NCI-H2029 treated with DMSO at 0.1 percent for 48 hours (cell line): ENCODE measurements around the gene COL25A1.

ENCODE experiments used
- DNase-seq: peaks from one replicate; lab custom pipeline; 2025; lab: John Stamatoyannopoulos, UW

Gene COL25A1

DNA sequence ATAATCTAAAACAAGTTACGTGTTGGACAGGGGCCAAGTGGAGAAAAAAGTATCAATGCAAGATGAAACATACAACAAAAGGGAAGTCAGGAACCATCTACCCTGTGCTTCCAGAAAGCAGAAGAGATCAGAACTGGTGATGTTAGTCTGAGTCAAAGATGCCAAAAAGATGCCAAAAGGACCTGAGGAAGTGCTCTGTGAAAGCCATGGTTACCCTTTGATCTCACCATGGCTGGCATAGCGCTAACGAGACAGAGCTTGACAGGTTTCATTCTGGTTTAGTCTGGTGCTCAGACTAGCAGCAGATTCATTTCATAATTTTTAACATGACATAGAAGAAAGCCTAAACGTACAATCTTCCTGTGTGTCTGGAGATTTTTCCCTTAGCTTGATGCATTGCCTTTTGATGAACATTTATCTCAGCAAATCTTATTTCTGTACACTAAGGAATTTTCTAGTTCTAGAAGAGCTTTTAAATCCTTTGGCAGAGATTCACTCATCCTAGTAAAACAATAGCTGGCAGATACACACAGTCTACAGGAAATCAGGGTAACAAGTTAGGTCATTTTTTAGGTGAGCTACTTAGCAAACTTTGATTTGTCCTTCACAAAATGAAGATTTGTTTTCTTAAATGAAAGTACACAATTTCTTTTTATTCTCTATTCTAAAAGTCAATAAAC, 87.7 kb downstream of the COL25A1 start:
- DNase-seq, result no peak

DNA sequence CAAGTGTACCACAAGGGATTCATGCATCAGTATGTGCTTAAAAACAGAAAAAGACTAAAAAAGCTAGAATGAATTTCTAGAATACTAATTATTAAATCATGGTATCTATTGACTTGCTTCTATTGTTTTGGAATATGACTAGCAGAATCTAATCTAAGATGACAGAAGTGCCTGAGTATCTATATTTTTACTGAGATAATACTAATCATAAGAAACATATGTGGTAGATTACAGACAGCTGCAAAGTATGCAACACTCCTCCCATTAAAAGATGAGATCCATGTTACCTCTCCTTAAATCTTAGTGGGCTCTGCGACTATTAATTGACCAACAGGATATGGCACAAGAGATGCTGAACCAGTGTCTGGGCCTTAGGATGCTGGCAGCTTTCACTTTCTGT, 89.4 kb downstream of the COL25A1 start:
- DNase-seq, result no peak

DNA sequence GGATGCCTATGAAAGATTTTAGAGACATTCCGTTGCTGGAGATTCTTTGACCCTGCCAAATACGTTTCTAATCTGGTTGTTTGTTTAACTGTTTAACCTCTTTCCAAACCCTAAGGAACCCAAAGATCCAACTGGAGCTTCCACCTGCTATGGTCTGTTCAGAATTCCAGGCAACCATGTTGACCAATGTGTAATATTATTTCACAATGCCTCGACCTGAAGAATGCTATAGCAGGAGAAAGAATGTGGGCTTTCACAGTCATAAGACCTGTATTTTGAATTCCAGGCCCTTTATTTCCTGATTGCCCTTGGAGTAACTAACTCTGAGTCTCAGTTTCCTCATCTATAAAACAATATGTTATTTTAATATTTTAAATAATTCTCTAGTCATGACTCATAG, 90.8 kb downstream of the COL25A1 start:
- DNase-seq, result no peak

DNA sequence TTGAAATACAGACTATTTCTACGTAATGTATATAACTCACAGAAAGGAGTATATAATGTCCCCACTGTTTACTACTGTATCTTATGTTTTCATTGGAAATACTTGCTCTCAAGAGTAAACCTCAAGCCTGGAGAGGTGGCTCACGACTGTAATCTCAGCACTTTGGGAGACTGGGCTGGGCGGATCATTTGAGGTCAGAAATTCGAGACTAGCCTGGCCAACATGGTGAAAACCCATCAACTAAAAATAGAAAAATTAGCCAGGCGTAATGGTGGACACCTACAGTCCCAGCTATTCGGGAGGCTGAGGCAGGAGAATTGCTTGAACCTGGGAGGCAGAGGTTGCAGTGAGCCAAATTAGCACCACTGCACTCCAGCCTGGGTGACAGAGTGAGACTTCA, 92.8 kb downstream of the COL25A1 start:
- no peak for DNase-seq

DNA sequence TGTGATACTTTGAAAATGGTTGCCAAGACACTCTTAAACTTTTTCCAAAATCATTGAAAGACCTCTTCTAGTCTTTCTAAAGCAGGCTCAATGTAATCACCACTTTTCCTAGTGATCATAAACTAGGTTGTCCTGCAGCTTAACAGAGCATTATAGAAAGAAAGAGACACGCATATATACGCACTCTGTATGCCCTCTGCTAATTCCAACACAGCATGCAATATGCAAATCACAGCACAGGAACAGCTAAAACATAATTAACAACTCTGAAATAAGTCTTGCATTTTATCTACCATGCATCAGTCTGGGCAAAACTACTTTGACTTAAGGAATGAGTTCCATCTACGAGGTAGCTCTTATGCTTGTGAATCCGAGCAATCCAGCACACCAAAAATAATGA, 94.6 kb downstream of the COL25A1 start:
- no peak for DNase-seq

DNA sequence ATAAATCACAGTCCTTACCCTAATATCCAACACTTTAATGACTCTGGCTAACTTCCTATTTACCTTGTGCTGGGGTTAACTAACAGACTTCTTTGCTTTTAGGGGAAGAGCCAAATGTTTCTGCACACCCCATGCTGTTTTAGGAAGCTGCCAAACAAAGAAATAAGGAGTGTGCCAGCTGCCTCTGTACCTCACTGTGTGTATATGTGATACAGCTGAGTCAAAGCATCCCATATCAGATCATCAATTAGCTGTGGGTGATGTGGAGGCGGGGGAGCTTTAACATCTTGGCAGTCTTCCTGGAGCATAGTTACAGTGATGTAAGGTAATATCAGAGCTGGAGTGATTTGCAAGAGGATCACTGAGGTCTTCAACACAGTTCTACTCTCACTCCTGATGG, 95.4 kb downstream of the COL25A1 start:
- DNase-seq, result no peak

DNA sequence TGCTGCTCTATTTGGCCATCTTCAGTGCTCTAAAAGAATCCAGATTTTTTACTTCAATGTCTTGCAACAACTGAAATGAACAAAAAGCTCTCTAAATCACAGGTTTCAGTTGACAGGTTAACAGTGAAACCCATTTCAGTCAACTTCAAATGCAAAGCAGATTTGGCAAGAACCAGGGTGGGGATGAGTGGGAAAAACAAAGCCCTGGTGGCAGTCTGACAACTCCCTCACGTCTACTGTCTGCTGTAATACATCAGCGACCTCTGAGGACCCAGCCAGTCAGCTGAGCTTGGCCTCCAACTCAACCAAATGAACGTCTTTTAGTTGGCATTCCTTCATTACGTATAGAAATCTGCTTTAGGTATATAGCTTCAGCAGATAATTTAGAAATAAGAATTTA, 95.8 kb downstream of the COL25A1 start:
- no peak for DNase-seq

DNA sequence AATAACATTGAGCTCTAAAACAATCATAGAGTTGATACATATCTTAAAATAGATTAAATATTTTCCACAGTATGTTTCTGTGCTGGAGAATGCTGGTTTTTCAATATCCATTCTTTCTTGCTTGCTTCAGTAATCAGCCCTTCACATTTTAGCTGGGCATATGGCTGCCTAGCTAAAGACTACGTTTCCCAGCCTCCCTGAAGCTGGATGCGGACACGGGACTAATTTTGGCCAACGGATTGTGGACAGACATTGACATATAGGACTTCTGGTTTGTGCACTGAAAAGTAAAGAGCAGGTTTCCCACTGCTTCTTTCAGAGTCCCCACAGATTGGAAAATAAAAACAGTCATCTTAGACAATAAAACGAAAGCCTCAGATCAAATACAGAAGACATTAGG, 97.3 kb downstream of the COL25A1 start:
- no peak for DNase-seq

DNA sequence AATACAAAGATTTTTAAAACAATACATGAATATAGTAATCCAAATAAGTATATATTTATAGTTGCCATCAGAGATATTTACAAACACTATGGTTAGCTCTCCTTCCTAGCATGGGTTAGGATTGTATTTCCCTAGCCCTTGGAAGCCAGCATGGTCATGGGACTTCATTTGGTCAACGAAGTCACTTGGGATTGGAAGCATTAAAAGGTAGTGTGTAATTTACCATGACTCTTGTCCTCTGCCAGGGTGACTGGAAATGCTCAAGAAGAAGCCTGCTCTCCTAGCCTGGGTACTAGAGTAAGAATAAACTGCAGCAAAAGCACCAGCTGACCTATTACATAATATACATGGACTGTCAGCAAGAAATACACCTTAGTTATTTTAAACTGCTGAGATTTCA, 102.9 kb downstream of the COL25A1 start:
- no peak for DNase-seq

DNA sequence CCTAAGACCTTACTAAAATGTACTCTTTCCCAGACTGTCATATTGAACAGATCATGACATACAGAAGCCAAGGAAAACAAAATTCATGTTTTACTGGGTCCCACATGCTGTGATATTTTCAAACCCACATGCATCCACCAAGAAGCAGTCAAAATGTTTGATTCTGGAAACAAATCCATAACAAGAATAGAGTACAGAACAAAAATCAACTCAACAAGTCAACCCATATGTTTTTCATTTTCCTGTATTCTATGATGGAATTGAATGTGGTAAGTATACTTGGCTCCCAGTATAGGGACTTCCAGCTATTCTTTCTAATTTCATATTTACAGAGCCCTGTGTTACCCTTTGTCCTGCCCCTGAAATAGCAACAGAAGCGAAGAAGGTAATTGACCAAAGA, 106.8 kb downstream of the COL25A1 start:
- DNase-seq, result no peak

DNA sequence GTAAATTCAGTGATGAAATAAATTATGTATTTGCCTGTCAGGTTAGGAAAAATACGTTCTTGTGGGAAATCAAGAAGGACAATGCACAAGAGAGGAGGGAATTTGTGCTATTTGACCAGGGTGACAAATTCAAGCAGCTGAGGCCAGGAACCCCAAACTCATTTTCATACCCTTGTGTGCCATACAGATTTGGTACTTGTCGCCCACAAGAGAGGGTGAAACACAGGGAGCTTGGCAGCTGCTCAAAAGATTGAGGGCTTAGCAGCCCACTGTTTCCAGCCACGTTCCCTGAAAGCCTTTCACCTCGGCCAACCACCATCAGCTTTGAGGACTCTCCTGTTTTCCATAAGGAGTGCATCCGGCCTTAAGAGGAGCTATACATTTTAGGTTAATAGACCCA, 111.2 kb downstream of the COL25A1 start:
- no peak for DNase-seq

DNA sequence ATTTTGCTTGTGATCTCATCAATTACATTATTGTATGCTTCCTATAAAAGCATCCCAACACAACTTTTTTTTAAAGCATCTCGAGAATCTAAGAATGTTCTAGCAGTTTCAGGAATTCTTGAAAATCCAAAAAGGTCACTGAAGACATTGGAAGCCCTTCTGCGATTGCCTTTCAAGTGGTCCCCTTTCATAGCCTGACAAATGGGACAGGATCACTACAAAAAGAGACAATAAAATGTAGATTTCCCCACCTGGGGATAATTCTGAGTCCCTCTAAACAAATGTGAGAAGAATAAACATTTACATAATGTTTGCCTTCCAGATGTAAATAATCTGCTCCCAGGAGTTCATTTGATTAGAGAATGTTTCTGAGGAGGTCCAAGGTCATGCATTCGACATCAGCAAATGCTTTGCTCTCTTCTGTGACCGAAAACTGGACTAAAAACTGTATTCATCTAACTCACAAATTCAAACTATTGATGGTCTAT, 116.0 kb downstream of the COL25A1 start:
- DNase-seq, result no peak

DNA sequence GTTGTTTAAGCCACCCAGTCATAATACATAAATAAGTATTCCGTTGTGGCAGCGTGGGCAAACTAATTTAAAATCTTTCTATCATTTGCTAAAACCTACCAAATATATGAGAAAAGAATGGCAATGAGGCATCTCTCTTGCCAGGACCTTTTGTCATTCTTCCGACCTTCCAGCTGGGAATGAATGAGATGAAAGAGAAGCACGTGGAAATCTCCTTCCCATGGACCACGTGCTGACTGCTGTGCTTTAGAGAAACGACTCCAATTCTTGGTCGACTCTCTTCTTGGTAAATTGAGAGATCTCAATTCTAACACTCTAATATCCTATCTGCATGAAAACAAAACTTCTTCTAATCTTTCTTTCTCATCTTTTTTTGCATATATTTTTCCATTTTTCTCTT, 116.5 kb downstream of the COL25A1 start:
- no peak for DNase-seq

DNA sequence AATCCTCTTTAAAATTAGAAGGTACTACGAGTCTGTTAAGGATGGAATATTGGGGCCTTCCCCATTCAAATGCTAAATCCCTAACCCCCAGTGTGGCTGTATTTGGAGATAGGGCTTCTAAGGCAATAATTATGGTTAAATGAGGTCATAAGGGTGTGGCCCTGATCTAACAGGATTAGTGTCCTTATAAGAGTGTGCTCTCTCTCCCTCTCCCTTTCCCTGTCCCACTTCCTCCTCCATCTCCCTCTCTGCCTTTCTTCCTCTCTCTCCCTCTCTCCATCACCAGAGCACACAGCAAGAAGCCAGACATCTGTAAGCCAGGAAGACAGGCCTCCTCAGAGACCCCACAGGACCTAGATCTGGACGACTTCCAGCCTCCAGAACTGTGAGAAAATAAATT, 116.9 kb downstream of the COL25A1 start:
- DNase-seq, result no peak

DNA sequence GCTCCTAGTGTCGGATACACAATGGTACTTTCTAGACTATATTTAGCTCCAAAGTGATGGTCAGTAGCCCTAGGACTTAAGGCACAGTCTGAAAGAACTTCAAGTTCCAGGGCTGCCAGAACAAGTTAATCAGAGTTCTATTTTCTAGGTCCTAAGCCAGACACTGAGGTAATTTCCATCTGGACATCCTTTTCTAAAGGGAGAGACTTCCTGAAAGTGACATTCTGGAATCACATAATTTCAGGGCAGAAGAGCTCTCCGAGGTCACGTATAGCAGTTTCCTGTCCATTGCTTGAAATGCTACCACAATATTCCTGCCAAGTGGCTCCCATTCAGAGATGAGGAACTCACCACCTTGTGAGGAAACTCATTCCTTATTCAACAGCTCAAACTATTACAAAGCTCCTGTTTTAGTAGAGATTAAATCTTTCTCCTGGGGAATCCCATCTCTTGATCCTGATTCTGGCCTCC, 117.9 kb downstream of the COL25A1 start:
- no peak for DNase-seq

DNA sequence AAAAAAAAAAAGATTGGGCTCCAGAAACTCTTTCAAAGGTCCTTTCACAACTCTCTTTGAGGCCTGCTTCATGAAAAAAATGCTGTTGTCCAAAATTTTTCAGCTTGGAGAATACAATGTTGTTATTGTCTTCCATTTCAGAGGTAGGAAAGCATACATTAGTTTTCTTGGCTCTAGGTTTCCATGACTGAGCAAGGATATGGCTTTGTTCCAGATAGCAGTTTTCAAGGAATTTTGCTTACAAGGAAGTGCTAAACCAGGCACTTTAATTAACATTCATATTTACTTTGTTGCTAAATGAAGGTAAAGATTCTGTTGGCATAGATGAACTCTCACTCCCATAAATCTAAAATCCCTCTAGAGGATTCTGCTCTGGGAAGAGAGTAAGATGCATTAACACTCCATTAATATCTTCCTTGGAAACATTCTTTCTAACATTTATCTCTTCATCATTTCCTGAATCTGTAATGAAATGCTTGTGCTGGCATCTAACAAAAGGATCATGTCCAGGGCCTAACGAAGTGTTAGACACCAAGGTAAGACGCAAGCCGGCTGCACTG, 118.4 kb downstream of the COL25A1 start:
- DNase-seq, result no peak

DNA sequence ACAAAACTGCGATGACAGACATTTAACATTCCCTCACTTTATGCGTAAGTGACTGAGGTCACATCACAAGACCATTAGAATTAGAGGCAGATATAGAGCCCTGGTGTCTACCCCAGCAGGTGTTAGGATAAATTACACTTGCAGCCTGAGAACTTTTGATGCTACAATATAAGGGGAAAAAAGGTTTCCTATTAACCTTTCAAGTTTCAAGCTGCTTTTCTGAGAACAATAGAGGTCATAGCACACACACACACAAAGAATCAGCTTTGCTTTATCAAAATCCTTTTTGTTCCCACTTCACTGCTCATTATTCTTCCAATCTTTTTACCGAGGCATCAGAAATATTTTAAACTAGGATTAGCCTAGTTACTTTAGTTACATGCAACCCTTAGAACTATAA, 119.8 kb downstream of the COL25A1 start:
- no peak for DNase-seq

DNA sequence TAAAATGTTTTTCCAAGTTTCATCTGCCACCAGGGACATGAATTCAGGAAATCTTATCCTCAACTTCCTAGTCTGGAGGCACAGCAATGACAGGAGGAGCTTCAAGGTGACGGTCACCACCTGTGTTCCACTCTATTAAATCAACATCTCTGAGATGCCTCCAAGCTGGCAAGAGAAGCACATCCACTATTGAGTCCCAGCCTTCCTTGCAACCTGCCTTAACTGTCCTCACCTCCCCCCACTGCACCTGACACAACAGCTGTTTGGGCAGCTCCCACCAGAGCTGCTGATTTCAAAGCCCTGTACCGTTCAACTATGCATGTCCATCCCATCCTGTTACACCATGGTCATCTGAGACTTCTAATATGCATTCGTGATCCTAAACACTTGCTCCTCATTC, 123.4 kb downstream of the COL25A1 start:
- DNase-seq, result no peak

DNA sequence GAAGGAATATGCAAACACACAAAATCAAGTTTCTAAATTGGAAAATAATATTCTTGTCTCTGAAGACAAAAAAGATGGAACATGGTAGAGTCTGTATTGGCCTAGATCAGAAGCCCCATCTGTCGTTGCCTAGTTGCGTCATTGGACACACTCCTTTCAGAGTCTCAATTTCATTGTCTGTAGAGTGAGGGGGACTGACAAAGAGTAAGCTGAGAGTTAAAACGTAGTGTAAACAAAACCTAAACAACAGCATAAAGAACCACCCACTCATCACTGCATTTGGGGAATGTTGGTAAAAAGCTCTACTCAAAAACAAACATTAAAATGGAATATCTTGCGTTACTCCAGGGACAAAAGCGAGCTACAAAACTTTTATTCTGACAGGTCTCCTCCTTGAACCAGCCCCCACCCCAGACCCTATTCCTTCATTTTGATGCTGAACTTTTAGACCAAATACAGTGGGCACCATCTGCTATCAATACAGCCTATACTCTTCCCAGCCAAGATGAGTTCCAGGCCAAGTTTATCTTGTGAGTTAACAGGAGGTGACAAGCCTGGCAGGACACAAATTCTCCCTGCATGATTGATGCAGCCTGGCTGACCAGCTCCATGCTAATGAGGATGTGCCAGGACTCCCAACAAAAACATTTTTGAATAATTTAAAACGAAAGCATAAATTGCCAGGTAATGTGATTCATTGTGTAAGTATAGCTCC, 125.2 kb downstream of the COL25A1 start:
- DNase-seq, result no peak

DNA sequence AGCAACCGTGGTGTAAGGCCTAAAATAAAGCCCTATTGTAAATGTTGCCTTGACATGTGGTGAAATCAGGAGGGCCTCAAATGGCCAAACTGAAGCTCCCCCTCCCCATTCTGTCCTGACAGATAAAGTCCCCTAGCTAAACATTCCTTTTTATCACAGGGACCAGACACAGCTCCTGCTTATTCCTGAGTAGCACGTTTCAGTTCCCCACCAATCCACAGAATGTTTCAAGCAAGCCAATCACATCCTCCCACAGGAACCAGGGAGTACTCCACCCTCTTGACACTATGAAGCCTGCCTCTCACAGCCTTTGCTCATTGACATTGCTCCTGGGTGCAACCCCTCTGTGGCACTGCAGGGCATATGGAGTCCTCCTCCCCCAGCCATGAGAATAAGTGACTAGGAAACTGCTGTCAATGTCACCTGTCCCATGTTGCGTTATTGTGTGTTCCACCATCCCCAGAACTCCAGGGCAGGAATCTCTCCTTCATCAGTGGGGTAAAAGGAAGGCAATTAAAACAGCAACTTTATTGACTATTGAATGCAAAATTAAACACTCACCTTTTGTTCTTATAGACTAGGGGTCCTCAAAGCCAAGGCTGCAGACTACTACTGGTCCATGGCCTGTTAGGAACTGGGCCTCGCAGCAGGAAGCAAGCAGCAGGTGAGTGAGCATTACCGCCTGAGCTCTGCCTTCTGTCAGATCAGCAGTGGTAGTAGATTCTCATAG, 128.1 kb downstream of the COL25A1 start:
- DNase-seq, result no peak

DNA sequence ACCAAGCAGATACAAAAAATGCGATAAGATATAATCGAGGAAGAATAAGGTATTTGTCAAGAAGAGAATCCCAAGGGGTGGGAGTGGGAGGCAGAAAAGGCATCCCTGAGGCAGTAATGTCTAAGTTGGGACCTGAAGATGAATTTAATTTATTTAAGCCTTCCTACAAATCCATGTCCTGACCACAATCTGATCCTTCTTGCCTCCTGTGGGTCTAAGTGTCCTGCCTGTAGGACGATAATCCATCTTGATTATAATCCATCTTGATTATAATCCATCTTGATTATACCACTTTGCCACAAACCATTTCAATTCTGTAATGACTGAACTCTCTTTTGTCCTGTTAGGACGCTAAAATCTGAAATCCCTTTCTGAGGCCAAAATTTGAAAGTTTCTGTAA, 130.2 kb downstream of the COL25A1 start:
- no peak for DNase-seq

DNA sequence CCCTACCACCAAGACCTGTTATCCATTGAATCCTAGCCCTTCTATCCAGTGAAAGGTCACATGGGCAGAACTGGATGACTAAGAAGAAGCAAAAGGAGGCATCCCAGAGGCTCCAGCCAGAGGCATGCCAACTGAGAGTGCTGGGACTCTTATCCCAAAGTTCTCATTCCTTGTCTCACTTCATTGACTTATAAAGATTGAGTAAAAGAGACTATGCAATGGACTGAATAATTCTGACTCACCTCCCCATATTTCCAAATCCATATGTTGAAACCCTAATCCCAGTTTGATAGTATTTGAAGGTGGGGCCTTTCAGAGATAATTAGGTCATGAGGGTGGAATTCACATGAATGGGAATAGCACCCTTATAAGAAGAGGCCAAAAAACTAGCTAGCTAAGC, 131.4 kb downstream of the COL25A1 start:
- no peak for DNase-seq

DNA sequence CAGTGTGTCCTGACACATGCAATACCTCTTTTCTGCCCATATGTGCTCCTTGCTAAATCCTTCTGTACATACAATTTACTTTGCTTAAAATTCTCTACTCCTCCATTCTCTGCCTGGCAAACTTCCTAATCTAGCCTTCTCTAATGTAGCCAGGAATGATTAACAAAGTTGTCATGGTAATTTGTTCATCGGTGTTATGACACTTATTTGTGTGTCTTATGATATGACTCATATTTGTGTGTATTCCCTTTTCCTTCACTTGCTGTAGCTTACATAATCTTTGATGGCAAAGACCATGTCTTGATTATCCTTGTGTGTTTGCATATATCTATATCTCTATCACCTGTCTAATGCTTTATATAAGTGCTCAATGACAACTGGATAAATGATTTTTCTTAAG, 133.3 kb downstream of the COL25A1 start:
- no peak for DNase-seq
